ENCODE results near the gene JARID2. TPM values are rescaled to one million over a fixed set of nuclear protein-coding genes. Genes with fewer than 3 reads are reported as not detected.

Gene JARID2
- total and polyA plus RNA-seq, 7 donors = 1.1 to 16.1 (median 4.9) TPM

DNA sequence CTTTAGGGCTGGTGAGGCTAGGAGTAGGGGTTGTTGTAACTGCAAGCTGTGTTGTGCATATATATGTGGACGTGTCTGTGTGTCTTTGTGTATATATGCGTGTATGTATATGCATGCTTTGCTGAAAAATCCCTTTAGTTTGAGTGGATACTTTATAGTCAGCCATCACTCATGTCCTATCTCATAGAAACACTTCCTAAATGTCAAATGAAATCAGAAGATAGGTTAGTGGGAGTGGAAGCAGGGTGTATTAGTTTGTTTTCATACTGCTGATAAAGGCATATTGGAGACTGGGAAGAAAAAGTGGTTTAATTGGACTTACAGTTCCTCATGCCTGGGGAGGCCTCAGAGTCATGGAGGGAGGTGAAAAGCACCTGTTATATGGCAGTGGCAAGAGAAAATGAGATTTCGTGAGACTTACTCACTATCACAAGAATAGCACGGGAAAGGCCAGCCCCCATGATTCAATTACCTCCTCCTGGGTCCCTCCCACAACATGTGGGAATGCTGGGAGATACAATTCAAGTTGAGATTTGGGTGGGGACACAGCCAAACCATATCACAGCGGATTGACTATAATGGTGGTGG, 131.1 kb downstream of the JARID2 start:
- ATAC-seq = peak; percentile 73 to 85 (median 76)
- intact Hi-C loops (cut with DNase I) = loop anchor here in 1 of 2 donors (10.0 kb wide), 1 partner anchor 122 kb away; no protein-coding TSS in a partner anchor

GRCh38 chr6:15378272-15378671, 132.4 kb downstream of the JARID2 start:
- Histone ChIP-seq H3K27ac (no peak overlapping the region), H3K4me3 (no peak overlapping the region), H3K4me1 (peaks cover 52% of the 10 kb centered on the region), H3K9me3 (no peaks in the 10 kb centered on the region), H3K27me3 (ENCODE audit: insufficient read depth in 3 of 3, low read length in 2 of 3) (no peaks in the 10 kb centered on the region), H3K36me3 (ENCODE audit: insufficient read depth in 1 of 2, low read depth in 1 of 2) (no peaks in the 10 kb centered on the region)
- DNase-seq (no peak), ATAC-seq (peak in 1 of 4 donors; percentile 20)
- WGBS, 3 donors = 70 to 81% (median 79%) methylated on average over 1 of the region's 1 CpG
- intact Hi-C loops (cut with DNase I) = loop anchor here in 1 of 2 donors (10.0 kb wide), 1 partner anchor 123 kb away; no protein-coding TSS in a partner anchor
- TF ChIP-seq, protein P1, sequence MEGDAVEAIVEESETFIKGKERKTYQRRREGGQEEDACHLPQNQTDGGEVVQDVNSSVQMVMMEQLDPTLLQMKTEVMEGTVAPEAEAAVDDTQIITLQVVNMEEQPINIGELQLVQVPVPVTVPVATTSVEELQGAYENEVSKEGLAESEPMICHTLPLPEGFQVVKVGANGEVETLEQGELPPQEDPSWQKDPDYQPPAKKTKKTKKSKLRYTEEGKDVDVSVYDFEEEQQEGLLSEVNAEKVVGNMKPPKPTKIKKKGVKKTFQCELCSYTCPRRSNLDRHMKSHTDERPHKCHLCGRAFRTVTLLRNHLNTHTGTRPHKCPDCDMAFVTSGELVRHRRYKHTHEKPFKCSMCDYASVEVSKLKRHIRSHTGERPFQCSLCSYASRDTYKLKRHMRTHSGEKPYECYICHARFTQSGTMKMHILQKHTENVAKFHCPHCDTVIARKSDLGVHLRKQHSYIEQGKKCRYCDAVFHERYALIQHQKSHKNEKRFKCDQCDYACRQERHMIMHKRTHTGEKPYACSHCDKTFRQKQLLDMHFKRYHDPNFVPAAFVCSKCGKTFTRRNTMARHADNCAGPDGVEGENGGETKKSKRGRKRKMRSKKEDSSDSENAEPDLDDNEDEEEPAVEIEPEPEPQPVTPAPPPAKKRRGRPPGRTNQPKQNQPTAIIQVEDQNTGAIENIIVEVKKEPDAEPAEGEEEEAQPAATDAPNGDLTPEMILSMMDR (IDR thresholded peaks at IDR 0.05) = no peak

More for the DNA sequence above, 131.1 kb downstream of the JARID2 start:
- Histone ChIP-seq H3K4me3 (no peak overlapping the region), H3K27ac (no peak overlapping the region), H3K27me3 (ENCODE audit: insufficient read depth in 3 of 3, low read length in 2 of 3) (no peaks in the 10 kb centered on the region), H3K36me3 (ENCODE audit: insufficient read depth in 1 of 2, low read depth in 1 of 2) (no peaks in the 10 kb centered on the region), H3K9me3 (no peaks in the 10 kb centered on the region), H3K4me1 (peaks cover 57% of the 10 kb centered on the region)
- 74 to 78% (median 75%) methylated on average over 5 of the region's 5 CpGs for WGBS, 3 donors
- DNase-seq = no peak
- TF ChIP-seq, protein P1 (IDR thresholded peaks at IDR 0.05) = no peak

DNA sequence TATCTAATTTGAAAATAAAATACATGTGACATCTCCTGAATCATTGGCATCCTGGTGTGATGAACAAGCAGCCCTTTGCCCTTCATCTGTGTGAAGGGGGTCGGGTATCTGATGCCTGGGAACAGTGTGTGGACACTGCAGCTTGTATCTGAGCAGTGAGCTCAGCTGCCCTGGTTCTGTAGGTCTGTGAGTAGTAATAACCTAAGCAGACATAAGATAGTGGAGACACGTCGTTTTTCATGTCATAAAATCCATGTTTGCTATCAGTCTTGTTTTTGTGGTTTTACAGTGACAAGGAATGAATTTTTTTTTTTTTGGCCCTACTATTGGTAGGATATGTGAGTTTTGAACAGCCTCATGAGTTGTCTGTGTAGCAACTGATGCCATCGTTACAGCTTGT, 133.0 kb downstream of the JARID2 start:
- Histone ChIP-seq H3K9me3 (no peaks in the 10 kb centered on the region), H3K4me1 (peaks cover 47% of the 10 kb centered on the region), H3K27ac (no peak overlapping the region), H3K36me3 (ENCODE audit: insufficient read depth in 1 of 2, low read depth in 1 of 2) (no peaks in the 10 kb centered on the region), H3K27me3 (ENCODE audit: insufficient read depth in 3 of 3, low read length in 2 of 3) (no peaks in the 10 kb centered on the region), H3K4me3 (no peak overlapping the region)
- TF ChIP-seq, protein P1 (IDR thresholded peaks at IDR 0.05) = no peak
- ATAC-seq (peak in 1 of 4 donors; percentile 30), DNase-seq (no peak)
- 54 to 83% (median 65%) methylated on average over 4 of the region's 4 CpGs for WGBS, 3 donors
- intact Hi-C loops (cut with DNase I) = loop anchor here in 1 of 2 donors (10.0 kb wide), 1 partner anchor 124 kb away; no protein-coding TSS in a partner anchor

DNA sequence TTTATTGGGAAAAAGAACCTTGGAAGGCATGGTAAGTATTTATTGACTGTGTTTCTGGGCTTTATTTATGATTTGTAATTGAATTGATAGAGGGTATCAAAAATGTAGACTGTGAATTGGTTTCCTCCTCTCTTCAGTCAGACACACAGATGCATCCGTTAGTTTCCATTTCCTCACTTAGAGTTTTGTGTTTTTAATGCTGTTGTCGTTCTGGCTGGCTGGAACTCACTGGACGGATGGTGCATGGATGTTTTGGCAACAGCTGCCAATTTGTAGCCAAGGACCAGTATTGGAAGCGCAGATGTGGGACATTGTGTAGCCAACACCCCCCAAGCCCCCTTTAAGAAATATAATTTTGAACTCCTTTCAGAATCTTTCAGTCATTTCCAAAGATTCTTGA, 134.5 kb downstream of the JARID2 start:
- intact Hi-C loops (cut with DNase I) = no loop called here
- TF ChIP-seq, protein P1 (IDR thresholded peaks at IDR 0.05) = no peak
- no peak overlapping the region for H3K4me3 ChIP-seq
- no peaks in the 10 kb centered on the region for H3K36me3 ChIP-seq (ENCODE audit: insufficient read depth in 1 of 2, low read depth in 1 of 2)
- ATAC-seq (no peak), DNase-seq (no peak)
- 30 to 42% (median 32%) methylated on average over 4 of the region's 4 CpGs for WGBS, 3 donors
- H3K9me3 ChIP-seq = no peaks in the 10 kb centered on the region
- H3K4me1 ChIP-seq = peaks cover 46% of the 10 kb centered on the region
- no peaks in the 10 kb centered on the region for H3K27me3 ChIP-seq (ENCODE audit: insufficient read depth in 3 of 3, low read length in 2 of 3)
- H3K27ac ChIP-seq = no peak overlapping the region

GRCh38 chr6:15382089-15382488, 136.2 kb downstream of the JARID2 start:
- Histone ChIP-seq H3K4me1 (peaks cover 50% of the 10 kb centered on the region), H3K27me3 (ENCODE audit: insufficient read depth in 3 of 3, low read length in 2 of 3) (no peaks in the 10 kb centered on the region), H3K27ac (no peak overlapping the region), H3K9me3 (no peaks in the 10 kb centered on the region), H3K36me3 (ENCODE audit: insufficient read depth in 1 of 2, low read depth in 1 of 2) (no peaks in the 10 kb centered on the region), H3K4me3 (no peak overlapping the region)
- intact Hi-C loops (cut with DNase I) = no loop called here
- TF ChIP-seq, protein P1 (IDR thresholded peaks at IDR 0.05) = no peak
- DNase-seq = no peak
- ATAC-seq = no peak
- WGBS, 3 donors = 82 to 91% (median 87%) methylated on average over 7 of the region's 7 CpGs
